Measurements from ENCODE around the gene CPN2. TPM values are rescaled to one million over a fixed set of nuclear protein-coding genes. Genes with fewer than 3 reads are reported as not detected.

Gene CPN2
- total and polyA plus RNA-seq, 2 of the 13 experiments (the other 11 are each of a cell fraction or from before 2014, with no cell fraction given): 26.7 to 27.7 TPM

DNA sequence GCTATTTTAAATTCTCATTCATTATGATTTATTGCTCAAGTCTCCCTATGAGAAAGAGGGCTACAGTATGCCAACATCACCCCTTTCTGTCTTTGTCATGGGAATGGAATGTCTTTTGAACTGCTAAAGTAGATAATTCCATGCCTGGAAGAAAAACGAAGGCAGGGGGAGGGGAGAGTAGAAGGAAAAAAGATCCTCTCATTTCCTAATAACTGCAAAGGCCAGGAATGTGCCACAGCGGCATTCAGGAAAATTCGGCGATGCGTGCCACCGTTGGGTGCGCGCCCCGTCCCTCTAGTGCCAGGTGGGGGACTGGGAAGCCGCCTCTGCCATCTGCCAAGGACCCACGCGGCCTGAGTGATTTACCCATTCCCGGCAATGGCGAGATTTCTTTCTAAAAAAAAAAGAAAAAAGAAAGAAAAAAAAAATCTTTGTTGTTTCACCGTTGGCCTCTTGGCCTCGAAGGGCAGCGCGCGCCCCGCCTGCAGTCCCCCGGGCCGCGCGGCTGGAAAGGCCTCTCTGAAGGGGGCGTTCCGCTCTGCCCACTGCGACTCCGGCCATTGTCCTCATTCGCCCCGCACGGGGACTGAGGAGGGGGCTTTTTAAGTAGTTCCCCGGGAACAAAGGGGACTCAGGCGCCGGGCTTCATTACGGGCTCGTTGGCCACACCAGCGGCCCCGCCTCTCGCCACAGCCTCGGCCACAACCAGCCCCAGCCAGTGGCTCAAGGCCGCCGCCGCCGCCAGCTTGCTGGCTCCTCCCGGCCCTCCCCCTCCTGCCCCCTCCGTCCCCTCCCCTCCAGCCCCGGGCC, 54.5 kb downstream of the CPN2 start (continued):
- TF ChIP-seq, protein P1, sequence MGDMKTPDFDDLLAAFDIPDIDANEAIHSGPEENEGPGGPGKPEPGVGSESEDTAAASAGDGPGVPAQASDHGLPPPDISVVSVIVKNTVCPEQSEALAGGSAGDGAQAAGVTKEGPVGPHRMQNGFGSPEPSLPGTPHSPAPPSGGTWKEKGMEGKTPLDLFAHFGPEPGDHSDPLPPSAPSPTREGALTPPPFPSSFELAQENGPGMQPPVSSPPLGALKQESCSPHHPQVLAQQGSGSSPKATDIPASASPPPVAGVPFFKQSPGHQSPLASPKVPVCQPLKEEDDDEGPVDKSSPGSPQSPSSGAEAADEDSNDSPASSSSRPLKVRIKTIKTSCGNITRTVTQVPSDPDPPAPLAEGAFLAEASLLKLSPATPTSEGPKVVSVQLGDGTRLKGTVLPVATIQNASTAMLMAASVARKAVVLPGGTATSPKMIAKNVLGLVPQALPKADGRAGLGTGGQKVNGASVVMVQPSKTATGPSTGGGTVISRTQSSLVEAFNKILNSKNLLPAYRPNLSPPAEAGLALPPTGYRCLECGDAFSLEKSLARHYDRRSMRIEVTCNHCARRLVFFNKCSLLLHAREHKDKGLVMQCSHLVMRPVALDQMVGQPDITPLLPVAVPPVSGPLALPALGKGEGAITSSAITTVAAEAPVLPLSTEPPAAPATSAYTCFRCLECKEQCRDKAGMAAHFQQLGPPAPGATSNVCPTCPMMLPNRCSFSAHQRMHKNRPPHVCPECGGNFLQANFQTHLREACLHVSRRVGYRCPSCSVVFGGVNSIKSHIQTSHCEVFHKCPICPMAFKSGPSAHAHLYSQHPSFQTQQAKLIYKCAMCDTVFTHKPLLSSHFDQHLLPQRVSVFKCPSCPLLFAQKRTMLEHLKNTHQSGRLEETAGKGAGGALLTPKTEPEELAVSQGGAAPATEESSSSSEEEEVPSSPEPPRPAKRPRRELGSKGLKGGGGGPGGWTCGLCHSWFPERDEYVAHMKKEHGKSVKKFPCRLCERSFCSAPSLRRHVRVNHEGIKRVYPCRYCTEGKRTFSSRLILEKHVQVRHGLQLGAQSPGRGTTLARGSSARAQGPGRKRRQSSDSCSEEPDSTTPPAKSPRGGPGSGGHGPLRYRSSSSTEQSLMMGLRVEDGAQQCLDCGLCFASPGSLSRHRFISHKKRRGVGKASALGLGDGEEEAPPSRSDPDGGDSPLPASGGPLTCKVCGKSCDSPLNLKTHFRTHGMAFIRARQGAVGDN (CRISPR knock-in tag; IDR thresholded peaks at IDR 0.05): peak; percentile 87
- TF ChIP-seq ZNF33B (CRISPR knock-in tag; IDR thresholded peaks at IDR 0.05) (0 out of 2 replicates have a peak, but pooled peaks have one; percentile 32), ATF1 (CRISPR knock-in tag; IDR thresholded peaks at IDR 0.05) (no peak), YY1 (IDR thresholded peaks at IDR 0.05; ENCODE audit: insufficient read depth, insufficient replicate concordance, low read depth, low read length) (peak; percentile 30), ZNF512B (CRISPR knock-in tag; IDR thresholded peaks at IDR 0.05; ENCODE audit: borderline replicate concordance) (peak; percentile 86; the same call in 1 of the 2 replicates), ZNF800 (CRISPR knock-in tag; IDR thresholded peaks at IDR 0.05) (peak; percentile 62; the same call in 1 of the 2 replicates), ZNF580 (CRISPR knock-in tag; IDR thresholded peaks at IDR 0.05; ENCODE audit: borderline replicate concordance, low read depth) (no peak), ZNF136 (CRISPR knock-in tag; IDR thresholded peaks at IDR 0.05; ENCODE audit: low read depth) (no peak)
- TF ChIP-seq, protein P2, sequence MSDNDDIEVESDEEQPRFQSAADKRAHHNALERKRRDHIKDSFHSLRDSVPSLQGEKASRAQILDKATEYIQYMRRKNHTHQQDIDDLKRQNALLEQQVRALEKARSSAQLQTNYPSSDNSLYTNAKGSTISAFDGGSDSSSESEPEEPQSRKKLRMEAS (IDR thresholded peaks at IDR 0.05): peak; percentile 58
- TF ChIP-seq, protein P3, sequence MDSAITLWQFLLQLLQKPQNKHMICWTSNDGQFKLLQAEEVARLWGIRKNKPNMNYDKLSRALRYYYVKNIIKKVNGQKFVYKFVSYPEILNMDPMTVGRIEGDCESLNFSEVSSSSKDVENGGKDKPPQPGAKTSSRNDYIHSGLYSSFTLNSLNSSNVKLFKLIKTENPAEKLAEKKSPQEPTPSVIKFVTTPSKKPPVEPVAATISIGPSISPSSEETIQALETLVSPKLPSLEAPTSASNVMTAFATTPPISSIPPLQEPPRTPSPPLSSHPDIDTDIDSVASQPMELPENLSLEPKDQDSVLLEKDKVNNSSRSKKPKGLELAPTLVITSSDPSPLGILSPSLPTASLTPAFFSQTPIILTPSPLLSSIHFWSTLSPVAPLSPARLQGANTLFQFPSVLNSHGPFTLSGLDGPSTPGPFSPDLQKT (CRISPR knock-in tag; IDR thresholded peaks at IDR 0.05; ENCODE audit: borderline replicate concordance): no peak
